GM19452 (cell line): ENCODE measurements around the gene GOLGA8K.
"Not testable (repeated sequence)": the region's sequence is repeated elsewhere in the genome, so short reads cannot be mapped to it uniquely, and the experiment has no call there.

Source experiments
- ATAC-seq: cut with Tn5 transposase; IDR thresholded peaks from one replicate; pipeline ENCODE4 v1.9.1; 2021; ENCODE audit not compliant: unreplicated experiment

Gene GOLGA8K

GRCh38 chr15:32356909-32357308 lies 46.2 kb downstream of the GOLGA8K start:
- not testable (repeated sequence) for ATAC-seq

- ATAC-seq: not testable (repeated sequence)
Observed at GRCh38 chr15:32352748-32353147, 50.3 kb downstream of the GOLGA8K start.

GRCh38 chr15:32350563-32351220 lies 52.4 kb downstream of the GOLGA8K start:
- not testable (repeated sequence) for ATAC-seq

GRCh38 chr15:32347037-32347436 lies 56.1 kb downstream of the GOLGA8K start:
- not testable (repeated sequence) for ATAC-seq

GRCh38 chr15:32345978-32346547 lies 57.0 kb downstream of the GOLGA8K start:
- not testable (repeated sequence) for ATAC-seq

GRCh38 chr15:32343921-32344320 lies 59.2 kb downstream of the GOLGA8K start:
- ATAC-seq: not testable (repeated sequence)
